ENCODE measurements around the gene GIPC2. TPM values are rescaled to one million over a fixed set of nuclear protein-coding genes. Genes with fewer than 3 reads are reported as not detected.
"Not testable (repeated sequence)": the region's sequence is repeated elsewhere in the genome, so short reads cannot be mapped to it uniquely, and the experiment has no call there.

The GIPC2 gene
- total RNA-seq, 1 donor from 2014 or later, result 1.1 TPM

- DNase-seq (ENCODE audit: low read depth), result peak; percentile 51
Observed at GRCh38 chr1:78095593-78095992, 49.8 kb downstream of the GIPC2 start.

- DNase-seq (ENCODE audit: low read depth), result no peak
Observed at GRCh38 chr1:78096017-78096416, 50.3 kb downstream of the GIPC2 start.

- DNase-seq (ENCODE audit: low read depth), result no peak
Observed at GRCh38 chr1:78096976-78097375, 51.2 kb downstream of the GIPC2 start.

GRCh38 chr1:78101051-78101450 is 55.3 kb downstream of the GIPC2 start:
- DNase-seq (ENCODE audit: low read depth), result no peak

DNA sequence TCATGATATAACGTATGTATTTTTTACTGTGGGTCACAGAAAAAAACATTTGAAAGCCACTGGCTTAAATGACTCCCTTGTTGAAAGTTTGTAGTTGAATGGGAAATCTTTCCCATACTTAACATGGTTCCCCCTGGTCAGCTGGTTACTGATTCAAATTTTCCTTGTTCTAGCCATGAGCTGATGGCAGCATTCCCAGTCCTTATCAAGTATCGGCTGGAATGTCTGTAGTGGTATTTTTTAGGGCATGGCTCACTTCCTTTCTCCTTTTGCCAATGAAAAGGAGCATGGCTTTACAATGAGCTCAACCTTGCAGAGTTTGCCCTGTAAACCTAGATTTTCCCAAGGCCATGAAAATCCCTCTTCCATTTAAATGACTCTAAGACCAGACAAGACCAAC is 55.7 kb downstream of the GIPC2 start:
- peak; percentile 92 for DNase-seq (ENCODE audit: low read depth)

GRCh38 chr1:78102082-78102481 is 56.3 kb downstream of the GIPC2 start:
- DNase-seq (ENCODE audit: low read depth), result no peak

DNA sequence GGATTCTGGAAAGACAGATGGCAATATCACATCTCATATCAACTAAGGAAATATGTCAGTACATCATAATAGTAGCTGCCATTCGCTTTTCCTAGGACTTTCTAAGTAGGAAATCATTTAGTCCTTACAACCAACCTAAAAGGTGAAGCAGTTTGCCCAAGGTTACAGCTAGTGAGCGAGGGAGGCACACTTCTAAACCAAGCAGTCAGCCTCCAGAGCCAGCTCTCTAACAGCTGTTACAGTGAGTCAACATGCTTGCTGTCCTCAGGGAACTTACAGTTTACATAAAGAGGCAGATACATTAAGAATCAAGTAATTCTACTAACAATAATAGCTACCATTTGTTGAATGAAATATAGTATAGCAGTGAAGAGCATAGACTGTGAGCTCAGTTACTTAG is 57.1 kb downstream of the GIPC2 start:
- no peak for DNase-seq (ENCODE audit: low read depth)

GRCh38 chr1:78104322-78104721 is 58.6 kb downstream of the GIPC2 start:
- no peak for DNase-seq (ENCODE audit: low read depth)

DNA sequence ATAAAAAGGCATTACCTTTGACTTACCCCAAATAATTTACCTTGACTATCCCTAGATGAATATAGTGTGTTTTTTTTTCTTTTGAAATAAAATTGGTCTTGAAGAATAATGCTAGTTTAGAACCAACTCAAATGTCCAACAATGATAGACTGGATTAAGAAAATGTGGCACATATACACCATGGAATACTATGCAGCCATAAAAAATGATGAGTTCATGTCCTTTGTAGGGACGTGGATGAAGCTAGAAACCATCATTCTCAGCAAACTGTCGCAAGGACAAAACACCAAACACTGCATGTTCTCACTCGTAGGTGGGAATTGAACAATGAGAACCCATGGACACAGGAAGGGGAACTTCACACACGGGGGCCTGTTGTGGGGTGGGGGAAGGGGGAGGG is 63.9 kb downstream of the GIPC2 start:
- not testable (repeated sequence) for DNase-seq (ENCODE audit: low read depth)

- DNase-seq (ENCODE audit: low read depth), result no peak
Observed at GRCh38 chr1:78113156-78113916, 67.6 kb downstream of the GIPC2 start.

GRCh38 chr1:78114034-78114956 is 68.5 kb downstream of the GIPC2 start:
- peak; percentile 71 for DNase-seq (ENCODE audit: low read depth)

- not testable (repeated sequence) for DNase-seq (ENCODE audit: low read depth)
Observed at GRCh38 chr1:78120485-78120884, 74.7 kb downstream of the GIPC2 start.

- DNase-seq (ENCODE audit: low read depth), result no peak
Observed at GRCh38 chr1:78121710-78122109, 75.9 kb downstream of the GIPC2 start.

DNA sequence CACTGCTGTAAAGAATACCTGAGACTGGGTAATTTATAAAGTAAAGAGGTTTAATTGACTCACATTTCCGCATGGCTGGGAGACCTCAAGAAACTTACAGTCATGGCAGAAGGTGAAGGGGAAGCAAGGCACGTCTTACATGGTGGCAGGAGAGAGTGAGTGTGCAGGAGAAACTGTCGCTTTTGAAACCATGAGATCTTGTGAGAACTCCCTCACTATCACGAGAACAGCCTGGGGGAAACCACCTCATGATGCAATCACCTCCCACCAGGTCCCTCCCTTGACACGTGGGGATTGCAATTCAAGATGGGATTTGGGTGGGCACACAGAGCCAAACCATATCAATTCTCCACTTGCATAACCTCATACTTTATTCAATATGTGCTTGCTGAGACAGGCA is 76.6 kb downstream of the GIPC2 start:
- no peak for DNase-seq (ENCODE audit: low read depth)

- DNase-seq (ENCODE audit: low read depth), result no peak
Observed at GRCh38 chr1:78126506-78126905, 80.7 kb downstream of the GIPC2 start.

GRCh38 chr1:78132174-78132947 is 86.6 kb downstream of the GIPC2 start:
- no peak for DNase-seq (ENCODE audit: low read depth)

DNA sequence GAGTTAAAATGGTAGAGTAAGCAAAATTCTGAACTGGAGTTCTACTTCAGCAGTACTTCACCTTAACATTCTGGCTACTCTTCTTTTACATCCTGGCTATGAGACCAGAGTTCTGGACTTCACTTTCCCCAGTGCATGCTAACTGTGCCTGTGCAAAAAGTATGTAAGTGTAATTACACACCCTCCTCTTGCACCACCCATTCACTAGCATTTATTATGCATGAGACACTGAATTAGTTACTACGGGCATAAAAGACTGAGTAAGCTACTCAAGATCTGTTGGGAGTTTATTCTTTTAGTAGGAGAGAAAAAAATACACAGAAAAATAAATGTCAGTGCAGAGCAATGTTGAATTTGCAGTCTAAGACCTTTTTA is 87.2 kb downstream of the GIPC2 start:
- DNase-seq (ENCODE audit: low read depth), result no peak

DNA sequence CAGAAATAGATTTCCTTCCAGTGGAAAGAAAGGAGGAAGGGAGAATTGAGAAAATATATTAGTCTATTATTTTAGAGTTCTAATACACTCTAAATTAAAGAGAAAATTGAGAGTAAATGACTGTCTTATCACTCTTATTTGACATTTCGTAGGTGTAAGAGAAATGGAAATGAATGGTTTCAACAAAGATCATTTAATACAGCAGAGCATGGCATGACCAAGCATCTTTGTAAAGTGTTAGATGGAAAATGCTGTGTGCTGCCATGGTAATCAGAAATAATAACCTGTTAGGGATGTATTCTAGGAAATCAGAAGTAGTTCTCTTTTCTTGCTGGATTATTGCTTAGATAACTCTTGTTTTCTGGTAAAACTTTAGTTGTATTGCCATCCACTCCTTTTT is 90.9 kb downstream of the GIPC2 start:
- no peak for DNase-seq (ENCODE audit: low read depth)

DNA sequence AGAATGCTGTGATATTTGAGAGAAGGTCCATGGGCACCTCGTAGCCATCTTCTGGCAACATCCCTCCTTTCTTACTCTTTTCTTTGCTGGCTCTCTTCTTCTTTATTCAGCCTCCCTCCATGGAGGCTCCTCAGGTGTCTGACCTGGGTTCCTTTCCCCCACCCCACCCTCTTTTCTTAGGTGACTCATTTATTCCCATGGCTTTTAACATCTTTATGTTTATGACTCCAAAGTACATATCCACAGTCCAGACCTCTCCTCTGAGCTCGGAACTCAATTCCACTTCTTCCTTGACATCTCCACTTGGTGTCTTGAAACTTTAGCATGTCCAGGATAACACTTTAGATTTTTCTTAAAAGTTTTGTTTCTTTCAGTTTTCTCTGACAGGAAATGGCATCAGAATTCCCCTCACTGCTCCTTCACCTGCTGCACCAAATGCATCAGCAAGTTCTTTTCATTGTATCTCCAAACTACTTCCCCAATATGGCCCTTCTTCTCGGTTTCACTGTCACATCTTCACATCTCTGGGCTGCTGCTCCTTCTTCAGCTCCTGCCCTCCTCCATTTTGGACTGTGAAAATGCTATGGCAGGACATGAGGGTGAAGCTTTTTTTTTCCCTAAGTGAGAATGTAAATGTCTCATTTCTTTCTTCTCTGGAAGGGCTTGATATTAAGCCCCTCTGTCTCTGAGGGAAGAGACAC is 95.9 kb downstream of the GIPC2 start:
- no peak for DNase-seq (ENCODE audit: low read depth)

DNA sequence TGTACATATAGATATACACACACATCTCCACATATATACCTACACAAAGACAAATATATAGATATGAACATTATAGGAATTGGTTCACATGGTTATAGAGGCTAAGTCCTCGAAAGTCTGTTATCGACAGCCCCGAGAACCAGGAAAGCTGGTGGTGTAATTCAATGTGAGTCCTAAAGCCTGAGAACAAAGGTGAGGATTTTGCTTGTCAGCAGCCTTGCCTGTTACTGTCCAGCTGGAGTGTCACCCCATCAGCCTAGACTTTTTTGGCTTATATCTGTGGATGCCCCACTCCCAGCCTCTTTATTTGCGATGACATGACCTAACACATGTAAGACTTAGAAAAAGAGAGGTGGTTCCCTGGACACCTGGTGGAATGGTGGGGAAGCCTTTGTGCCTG is 97.0 kb downstream of the GIPC2 start:
- DNase-seq (ENCODE audit: low read depth), result no peak

GRCh38 chr1:78143152-78143551 is 97.4 kb downstream of the GIPC2 start:
- no peak for DNase-seq (ENCODE audit: low read depth)

DNA sequence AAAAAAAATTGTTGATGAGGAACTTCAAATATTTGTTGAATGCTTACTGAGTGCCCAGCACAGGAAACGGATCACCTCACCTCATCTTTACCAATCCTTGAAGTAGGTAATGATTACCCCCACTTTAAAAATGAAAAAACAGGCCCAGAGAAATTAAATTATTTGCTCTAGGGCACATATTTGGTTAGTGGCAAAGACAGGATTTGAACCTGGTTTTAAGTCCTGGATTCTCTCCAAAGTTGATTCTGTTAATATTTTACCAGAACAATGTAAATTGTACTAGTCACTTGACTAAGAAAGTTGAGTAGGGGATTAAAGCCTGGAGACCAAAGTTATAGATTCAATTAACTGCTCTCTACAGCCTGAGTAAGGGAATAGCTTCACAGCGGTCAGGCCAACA is 97.9 kb downstream of the GIPC2 start:
- peak; percentile 79 for DNase-seq (ENCODE audit: low read depth)
